CD4-positive, alpha-beta T cell treated with Interleukin-12 subunit alpha and Interleukin-12 subunit beta, for 1 hour (primary cell): Measurements from ENCODE around the gene SAMD3.
A peak's percentile ranks its signal among the peaks of the same experiment; 100 is the strongest.
"Not testable (repeated sequence)": the region's sequence is repeated elsewhere in the genome, so short reads cannot be mapped to it uniquely, and the experiment has no call there.

Experiments
- DNase-seq: peaks from one replicate; pipeline ENCODE4 v3.0.0-alpha.2; 2020

The SAMD3 gene, protein sequence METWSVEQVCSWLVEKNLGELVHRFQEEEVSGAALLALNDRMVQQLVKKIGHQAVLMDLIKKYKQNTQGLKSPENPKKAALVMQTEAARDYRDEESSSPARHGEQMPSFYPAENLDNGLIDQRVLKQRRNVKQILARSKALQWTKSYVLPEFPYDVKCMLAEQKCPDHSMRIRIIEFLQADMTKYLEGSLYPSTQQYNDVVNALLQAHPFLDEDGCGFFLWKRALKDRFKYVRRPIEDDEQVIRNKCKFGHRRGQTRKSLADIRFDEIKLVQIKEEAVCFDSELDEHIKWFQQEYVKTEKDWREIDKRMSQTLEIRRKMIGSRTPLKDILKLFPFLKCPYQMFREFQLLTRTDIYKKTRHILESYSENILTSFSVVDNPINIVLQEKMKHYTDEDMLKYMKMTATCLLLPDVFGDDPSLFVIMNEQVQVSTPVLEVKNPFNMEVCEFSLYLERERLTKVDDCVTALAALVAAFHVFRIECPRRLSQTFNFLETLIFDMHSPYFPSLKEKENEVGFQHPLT

DNA sequence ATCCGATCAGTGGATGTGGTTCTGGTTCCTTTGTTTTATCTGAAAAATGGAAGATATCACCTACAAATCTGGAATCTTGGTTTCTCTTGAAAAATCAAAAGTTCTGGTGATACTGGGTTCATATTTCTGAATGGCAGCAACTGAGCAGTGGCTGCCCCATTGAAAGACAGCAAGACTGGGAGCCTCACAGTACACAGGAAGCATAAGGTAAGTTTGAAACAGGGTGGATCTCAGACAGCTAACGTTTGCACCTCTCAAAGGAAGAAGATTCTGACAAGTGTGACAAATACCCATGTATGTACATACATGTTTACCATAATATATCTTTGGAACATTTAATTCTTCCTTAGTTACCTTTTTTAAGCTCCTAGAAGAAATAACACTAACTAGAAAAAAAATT is at the start of gene SAMD3:
SAMD3 (minus strand) TSS at position 177 of the 400 bp plus-strand sequence. CDS start 7,678 bp downstream, outside the sequence.
- peak; percentile 47 for DNase-seq

DNA sequence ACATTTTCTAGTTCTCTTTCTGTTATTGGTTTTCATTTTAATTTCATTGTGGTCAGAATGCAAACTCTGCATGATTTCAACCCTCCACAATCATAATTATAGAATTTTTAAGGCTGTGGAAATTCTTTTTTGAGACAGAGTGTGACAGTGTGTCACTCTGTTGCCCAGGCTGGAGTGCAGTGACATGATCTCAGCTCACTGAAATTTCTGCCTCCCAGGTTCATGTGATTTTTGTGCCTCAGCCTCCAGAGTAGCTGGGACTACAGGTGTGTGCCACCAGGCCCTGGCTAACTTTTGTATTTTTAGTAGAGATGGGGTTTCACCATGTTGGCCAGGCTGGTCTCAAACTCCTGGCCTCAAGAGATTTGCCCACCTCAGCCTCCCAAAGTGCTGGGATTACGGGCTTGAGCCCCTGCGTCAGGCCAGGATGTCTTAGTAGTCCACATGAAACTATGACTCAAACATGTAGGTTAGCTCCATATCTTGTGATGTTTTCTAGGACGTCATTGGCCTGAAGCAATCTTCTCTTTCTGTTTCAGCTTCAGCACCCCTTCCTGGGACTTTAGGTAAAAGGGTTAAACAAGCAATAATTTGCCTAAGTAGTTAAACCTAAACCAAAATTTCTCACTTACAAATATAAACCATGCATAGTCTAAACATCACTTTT is 47.4 kb upstream of the SAMD3 start:
- DNase-seq = no peak

DNA sequence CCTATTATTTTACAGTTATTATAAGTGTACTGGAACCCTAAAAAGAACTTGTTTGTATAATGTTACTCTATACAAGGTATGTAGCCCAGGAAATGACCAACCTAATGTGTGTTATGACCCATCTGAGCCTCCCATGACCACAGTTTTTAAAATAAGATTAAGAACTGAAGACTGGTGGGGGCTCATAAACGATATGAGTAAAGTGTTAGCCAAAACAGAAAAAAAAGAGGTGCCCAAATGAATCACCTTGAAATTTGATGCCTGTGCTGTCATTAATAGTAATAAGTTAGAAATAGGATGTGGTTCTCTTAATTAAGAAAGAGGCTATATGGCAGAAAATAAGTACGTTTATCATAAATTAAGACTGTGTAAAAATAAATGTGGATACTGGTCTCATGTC is 42.8 kb upstream of the SAMD3 start:
- DNase-seq = not testable (repeated sequence)

DNA sequence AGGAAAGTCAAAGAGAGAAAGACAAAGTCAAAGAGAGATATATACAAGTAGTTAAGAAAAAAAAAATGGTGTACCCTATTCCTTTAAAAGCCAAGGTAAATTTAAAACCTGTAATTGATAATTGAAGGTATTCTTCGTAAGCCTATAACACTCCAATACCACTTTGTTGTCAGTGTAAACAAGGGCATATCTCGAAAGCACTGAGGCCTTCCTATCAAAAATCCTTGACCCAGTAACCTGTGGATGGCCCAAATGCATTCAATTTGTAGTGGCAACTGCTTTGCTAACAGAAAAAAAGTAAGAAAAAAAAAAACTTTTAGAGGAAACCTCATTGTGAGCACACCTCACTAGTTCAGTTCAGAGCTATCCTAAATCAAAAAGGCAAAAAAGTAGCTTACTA is 39.3 kb upstream of the SAMD3 start:
- DNase-seq = no peak

DNA sequence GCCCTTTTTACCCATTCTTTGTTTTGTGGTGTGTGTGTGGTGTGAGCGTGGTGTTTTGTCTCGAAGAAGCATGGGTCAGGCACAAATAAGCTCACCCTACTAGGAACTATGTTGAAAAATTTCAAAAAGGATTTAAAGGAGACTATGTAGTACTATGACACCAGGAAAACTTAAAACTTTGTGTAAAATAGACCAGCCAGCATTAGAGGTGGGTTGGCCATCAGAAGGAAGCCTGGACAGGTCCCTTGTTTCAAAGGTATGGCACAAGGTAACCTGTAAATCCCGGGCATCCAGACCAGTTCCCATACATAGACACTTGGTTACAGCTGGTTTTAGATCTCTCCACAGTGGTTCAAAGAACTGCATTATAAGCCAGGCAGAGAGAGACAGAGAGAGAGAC is 38.8 kb upstream of the SAMD3 start:
- DNase-seq = not testable (repeated sequence)

DNA sequence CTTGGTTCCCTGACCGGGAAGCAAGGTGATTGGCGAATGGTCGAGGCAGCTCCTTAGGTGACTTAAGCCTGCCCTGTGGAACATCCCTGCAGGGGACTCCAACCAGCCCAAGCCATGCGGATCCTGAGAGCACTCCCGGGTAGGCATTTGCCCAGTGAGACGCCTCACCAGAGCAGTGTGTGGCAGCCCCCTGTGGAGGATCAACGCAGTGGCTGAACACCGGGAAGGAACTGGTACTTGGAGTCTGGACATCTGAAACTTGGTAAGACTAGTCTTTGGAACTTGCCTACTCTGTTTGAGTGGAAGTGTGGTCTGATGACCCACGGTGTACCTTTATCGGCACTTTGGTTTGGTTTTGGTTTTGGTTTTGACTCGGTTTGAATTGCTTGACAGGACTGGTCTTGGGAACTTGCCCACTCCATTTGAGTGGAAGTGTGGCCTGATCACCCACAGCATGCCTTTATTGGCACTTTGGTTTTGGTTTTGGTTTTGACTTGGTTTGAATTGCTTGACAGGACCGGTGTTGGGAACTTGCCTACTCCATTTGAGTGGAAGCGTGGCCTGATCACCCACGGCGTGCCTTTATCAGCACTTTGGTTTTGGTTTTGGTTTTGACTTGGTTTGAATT is 38.0 kb upstream of the SAMD3 start:
- peak; percentile 36 for DNase-seq

DNA sequence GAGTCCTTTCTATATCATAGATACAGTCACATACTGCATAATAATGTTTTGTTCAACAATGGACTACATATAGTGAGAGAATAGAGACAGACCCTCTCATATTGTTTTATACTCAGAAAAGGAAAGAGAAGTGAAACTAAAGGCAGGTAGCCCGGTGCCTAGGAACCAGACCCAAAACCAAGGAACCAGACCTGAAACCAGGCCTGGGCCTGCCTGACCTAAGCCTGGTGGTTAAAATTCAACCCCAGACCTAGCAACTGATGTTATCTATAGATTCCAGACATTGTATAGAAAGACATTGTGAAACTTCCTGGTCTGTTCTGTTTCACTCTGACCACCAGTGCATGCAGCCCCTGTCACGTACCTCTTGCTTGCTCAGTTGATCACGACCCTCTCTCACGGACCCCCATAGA is 37.3 kb upstream of the SAMD3 start:
- DNase-seq = peak; percentile 15

DNA sequence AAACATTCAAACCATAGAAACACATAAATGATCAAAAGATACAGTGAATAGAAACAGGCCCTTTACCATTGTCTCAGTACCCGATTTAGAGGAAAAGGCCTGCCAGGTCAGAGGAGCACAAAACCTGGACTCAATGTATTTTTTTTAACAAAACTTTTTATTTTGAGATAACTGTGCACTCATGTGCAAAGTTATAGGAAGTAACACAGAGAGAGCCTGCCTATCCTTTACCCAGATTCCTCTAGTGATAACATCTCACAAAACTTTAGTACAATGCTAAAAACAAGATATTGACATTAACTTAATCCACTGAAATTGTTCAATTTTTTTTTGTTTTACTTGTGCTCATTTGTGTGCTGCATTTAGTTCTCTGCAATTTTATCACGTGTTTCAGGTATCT is 36.8 kb upstream of the SAMD3 start:
- no peak for DNase-seq

DNA sequence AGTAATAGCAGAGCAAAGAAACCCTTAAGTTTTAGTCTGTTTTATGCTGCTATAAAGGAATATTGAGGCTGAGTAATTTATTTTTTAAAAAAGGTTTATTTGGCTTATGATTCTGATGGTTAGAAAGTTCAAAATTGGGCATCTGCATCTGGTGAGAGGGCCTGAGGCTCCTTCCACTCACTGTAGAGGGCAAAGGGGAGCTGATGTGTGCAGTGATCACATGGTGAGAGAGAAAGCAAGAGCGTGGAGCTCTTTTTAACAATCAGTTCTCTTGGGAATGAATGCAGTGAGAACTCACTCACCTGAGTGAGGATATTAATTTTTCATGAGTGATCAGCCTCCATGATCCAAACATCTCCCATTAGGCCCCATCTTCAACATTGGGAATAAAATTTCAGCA is 36.4 kb upstream of the SAMD3 start:
- no peak for DNase-seq

DNA sequence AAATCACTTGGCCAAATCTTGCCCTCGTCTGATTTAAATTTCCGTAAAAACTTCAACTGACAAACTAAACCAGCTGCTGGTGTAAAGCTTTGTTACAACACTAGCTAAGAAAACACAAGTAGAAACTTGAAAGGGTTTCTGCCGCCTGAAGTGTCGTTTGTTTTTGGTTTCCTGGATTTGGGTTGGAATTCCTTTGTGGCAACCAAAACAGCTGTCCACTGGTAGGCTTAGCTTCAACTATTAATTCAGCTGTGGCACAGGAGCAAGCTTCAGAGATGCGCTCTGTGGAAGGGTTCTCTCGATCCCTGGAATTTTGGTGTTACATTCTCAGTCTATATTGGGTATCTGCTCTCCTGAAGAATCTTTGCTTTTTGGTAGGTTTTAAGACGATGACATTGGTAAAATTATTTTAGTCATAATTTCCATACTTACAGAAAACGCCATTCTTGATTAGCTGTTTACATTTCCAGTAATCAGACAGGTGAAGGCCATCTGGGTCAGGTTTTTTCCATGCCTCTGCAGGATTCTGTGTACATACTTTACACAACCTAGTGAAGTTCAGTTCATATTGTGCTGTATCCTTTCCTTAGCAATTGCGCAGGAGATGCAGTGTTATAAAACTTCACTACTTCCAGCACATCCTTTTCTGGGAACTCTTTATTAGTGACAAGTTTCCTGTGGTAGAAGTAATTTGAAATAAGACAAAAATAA is 29.9 kb upstream of the SAMD3 start:
- DNase-seq = no peak

DNA sequence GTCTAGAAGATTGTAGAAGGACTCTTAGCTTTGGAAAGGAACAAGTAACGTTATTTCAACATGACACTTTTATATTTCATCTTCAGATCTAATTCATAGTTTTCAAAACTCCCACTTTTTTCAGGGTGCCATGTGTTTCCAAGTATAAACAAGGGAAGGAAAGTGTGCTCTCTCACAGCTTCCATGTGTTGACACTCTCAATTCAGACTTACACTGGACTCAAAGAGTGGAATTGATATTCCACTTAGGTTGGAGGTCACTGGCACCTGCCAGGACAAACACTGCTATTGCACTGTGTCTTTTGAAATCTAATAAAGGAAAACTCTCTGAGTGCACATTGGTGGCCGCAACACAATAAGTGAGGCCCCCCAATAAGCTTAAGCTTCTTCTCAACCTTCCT is 22.5 kb upstream of the SAMD3 start:
- no peak for DNase-seq

DNA sequence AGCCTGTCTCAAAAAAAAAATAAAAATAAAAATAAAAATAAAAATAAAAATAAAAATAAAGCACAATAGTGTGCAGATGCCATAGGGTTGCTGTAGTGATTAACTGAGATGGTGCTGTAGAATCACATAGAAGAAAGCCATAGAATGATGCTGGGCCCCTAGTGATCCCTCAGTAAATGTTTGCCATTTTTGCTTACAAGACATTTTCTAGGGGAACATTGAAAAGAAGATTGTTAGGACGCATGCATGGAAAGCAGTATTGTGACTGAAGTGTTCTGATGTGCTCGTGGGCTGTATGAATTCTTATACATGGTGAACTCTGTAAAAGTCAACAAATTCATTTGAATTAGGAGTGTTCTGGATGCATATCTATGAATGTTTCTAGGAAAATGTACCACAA is 22.0 kb upstream of the SAMD3 start:
- no peak for DNase-seq

DNA sequence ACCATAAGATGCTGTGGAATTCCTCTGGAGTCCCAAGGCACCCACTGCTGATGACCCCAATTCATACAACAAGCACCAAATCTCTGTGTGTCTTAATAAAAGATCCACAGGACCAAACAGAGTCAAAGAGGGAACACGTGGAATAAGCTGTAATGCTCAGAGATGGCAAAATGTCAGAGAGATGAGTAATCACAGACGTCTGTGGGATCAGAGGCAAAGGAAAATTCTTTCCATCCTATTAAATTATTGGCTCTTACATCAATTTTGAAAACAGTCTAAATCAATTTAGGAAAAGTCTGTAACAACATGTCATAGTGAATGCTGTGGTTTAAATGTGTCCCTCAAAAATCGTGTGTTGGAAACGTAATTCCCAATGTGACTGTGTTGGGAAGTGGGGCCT is 17.5 kb upstream of the SAMD3 start:
- DNase-seq = no peak

DNA sequence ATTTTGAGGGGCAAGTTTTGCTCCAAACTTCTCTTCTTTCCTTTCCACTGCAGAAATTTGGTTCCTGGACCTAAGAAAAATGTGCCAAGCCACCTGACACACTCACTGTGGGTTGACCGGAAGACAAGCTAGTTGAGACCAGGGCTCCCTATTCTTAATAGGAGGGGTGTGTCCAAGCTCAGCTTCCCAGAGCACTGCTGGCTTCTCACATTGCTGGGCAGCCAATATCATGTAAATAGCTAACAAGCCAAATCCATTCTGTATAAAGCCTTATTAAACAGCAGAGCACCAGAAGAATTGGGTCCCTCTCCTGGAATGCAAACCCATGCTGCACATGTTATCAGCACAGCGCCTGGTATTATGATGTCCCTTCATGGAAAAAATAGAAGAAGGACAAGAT is 17.0 kb upstream of the SAMD3 start:
- DNase-seq = no peak

DNA sequence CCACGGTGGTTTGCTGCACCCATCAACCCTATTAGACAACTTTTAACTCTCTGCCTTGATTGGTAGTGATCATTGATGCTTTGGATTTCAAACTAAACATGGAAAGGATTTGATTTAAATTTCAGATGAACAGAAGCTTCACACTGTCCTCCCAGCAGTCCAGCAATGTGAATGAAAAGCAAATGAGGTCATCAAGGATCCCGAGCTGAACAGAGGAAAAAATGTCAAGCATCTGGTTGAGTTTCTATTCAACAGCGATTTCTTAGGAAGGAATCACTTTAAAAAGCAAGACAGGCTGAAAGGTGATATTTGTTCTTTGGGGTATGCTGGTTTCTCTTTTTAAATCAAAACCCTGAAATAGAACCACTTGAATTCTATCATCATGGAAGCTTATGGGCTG is 10.6 kb upstream of the SAMD3 start:
- DNase-seq = no peak

DNA sequence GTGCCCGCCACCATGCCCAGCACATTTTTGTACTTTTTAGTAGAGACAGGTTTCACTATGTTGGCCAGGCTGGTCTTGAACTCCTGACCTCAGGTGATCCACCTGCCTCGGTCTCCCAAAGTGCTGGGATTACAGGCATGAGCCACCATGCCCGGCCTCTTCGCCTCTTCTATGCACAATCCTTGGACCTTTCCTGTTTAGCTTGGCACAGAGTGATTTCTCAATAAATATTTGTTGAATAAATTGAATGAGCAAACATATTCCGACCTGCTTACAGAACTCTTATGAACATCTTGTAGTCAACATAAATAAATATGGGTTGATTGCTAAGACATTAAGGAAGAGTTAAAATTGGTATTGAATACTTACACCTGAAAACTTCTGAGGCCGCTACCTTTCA is 7.8 kb upstream of the SAMD3 start:
- not testable (repeated sequence) for DNase-seq

DNA sequence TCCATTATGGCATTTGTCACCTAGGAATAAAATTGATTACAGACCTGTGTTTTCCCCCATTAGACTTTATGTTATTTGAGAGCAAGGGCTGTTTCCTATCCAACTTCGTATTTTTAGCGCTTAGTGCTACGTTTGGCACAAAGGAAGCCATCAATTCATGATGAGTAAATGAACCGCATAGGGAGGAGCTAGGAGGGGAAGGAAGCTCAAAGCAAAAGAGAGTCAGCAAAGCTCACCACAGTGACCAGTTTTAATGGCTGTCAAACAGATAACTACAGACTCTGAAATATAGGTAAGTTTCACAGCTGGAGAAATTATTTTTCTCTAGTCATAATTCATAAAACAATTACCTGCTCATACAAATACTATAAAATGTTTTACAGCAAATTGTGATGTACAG is 6.9 kb upstream of the SAMD3 start:
- no peak for DNase-seq

DNA sequence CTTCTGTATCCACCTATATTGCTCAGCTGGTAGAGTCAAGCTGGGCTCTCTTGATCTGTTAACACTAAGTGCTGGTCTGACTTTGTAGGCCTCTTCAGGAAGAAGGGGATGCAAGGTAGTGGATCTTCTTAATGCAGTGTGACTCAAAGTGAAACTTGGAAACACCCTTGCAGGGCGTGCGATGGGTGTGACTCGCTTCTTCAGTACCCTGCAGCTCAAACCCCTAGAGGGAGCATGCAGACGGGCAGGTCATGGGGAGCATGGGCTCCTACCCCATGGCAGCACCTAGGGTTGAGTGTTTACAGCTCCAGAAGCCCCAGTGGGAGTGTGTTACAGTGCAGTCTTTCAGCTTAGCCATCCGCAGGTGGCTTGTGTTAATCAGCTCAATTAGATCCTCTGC is 757 bp upstream of the SAMD3 start:
- DNase-seq = peak; percentile 79

DNA sequence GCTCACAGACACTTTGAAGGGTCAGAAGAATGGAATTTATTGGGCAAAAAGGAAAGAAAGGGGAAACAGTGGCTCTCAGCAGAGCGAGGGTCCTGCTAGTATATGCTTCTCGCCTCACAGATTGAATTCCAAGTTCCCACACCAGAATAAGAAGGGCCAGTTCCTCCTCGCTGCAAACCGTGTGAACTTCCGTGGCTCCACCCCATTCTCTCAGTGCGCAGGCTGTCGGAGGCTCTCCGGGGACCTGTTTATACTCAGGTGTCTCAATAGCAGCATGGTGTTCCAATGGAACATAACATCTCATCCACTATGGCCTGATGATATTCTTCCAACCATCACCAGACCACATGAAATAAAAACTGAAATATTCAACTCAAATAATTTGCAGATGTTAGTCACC is 4.6 kb downstream of the SAMD3 start:
- peak; percentile 24 for DNase-seq

DNA sequence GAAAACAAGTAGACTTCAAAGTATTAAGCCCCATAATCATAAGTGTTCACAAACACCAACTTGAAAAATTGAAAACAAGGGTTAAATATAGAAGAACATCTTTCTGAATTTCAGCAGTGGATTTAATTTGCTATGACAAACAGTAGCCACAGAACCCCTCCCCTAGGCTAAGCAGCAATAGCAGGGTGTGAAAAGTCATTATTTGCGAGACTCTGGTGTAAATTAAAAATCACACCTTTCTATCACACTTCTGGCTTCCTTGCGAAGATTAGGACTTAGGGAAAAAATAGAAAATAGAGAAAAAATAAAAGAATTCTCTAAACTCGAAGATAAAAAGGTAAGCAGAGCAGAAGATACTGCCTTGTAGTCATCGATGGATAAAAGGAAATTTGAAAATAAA is 6.1 kb downstream of the SAMD3 start:
- DNase-seq = peak; percentile 39

DNA sequence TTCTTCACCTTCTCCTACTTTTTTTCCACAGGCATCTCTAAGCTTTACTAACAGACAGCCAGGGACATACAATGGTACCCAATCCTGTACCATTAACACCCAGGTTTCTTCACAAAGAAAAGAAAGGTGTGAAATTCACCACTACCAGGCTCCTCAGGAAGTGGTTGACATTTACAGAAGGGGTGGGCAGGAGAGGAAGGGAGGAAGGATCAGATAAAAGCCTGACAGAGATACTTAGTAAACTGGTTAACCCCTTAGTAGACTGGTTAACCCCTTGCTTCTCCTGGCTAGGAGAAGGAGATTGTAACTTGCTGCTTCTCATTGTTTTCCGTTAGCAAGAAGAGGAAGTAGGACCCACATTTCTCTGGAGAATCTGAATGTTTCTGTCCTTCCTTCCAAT is 7.2 kb downstream of the SAMD3 start:
- DNase-seq = peak; percentile 75

DNA sequence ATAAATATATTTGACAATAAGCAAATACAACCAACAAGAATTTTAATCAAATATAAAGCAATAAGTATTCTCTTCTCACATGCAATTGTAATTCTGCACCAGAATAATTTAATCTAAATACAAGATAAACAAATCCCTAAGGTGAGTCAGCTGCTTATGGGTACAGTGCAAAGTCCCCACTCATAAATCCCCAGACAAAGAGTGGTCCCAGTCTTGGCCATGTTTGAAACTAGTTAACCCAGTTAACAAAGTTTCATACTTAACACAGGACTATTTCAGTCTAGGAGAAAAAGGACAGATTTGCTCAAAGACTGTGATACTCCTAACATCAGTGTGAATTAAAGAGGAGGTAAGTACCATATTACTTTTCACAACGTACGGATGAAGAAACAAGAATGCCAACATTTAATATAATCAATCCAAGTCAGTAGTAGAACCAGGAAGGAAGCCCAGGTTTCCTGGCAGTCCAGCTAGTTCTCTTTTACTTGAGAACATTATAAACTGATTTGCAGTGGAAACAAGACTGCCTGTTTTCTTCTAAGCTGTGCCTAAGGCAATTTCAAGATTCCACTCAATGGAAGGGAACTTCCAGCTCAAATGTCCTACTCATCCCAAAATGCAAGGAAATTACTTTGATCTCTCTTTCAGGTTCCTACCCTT is 10.4 kb downstream of the SAMD3 start:
- no peak for DNase-seq

DNA sequence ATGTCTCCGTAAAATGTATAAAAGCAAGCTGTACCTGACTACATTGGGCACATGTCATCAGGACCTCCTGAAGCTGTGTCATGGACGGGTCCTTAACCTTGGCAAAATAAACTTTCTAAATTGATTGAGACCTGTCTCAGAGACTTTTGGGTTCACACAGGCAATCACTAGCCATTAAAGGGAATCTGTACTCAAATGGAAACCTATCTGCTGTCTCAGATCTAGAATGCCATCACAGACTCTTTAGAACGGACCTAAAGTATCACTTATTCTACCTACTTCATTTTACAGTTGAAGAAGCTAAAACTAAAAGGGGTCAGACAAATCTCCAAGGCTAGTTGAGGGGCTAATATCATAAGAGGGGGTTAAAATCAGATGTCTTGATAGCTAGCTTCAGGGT is 11.1 kb downstream of the SAMD3 start:
- no peak for DNase-seq
